NOMO-1 treated with dmso at 0.1 percent for 144 hours (cell line): Measurements from ENCODE around the gene RIMS1.

Source experiments
- DNase-seq: peaks from one replicate; lab custom pipeline; 2025; ENCODE audit not compliant: unreplicated experiment; lab: John Stamatoyannopoulos, UW

The RIMS1 gene

DNA sequence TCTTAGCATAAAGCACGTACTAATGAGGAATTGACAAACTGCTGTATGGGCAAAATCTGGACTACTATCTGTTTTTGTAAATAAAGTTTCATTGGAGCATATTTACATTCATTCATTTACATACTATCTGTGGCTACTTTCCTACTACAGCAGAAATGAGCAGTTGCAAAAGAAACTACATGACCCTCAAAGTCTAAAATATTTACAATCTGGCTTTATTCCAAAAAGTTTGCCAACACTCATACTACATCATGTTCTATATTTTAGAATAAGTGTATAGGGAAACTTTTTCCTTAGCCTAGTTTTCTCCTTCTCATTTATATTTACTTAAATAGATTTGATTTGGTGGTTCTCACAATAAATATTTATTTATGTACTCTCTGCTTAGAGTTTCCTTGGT is 208.2 kb downstream of the RIMS1 start:
- no peak for DNase-seq

DNA sequence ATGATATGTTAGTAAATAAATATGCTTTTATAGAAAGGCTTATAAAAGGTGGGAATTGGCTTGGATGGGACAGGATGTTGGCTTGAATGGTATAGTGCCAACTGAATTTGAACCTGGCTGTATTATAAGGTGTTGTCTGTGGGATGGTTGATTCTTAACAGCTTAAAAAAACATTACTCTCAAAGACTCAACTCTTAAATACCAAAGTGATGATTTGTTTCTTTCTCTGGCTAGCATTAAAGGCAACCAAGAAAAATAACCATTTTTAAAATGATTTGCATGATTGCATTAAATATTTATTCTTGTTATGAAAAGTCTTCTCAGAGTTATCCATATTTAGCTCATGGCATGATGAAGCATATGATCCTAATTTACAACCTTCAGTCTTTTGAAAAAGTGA is 216.2 kb downstream of the RIMS1 start:
- no peak for DNase-seq

- DNase-seq = no peak
Measured at GRCh38 chr6:72111611-72112010, 225.3 kb downstream of the RIMS1 start.

DNA sequence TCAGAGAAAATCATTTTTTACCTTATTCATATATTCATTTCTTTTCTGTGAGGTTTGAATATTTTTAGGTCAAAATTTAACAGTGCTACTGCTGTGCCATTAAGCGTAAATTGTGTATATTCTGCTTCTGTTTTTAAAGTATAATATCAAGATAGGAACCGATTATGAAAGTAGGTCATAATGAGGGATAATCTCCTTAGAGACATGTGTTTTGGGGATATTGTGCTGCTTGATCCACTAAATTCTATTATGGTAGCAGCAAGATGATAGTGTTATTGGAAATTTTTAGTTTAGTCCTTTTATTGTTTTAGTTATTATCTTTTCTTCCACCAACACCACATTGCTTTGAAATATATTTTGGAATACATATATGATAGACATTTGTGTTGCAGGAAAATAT is 244.0 kb downstream of the RIMS1 start:
- DNase-seq = no peak

DNA sequence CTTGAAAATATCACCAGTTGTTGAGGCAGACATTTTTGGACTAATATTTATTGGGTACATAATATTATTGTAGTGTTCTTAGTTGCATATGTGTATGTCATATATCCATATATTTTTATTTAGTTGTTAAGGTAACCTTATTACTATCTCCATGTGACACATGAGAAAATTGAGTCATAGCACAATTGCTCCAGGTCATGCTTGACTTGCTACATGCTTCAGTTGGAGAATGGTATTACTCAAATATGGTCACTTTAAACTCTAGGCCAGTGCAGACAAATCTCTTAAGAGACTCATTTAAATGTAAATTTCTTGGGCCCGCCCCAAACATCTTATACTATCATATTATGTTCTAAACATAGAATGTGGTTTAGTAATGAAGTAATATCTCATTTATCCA is 246.1 kb downstream of the RIMS1 start:
- DNase-seq = no peak

DNA sequence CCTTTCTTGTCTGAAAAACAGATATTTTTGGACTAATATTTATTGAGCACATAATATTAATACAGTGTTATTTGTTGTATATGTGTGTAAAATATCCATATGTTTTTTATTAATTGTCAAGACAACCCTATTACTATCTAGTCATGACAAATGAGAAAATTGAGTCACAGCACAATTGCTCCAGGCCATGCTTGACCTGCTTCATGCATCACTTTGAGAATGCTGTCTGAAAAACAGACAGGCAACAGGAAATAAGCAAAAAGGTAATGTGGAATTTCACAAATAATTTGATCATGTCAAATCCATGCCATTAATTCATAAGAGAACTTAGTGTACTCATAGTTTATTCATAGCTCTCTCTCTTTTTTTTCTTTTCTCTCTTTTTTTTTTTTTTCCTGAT is 246.5 kb downstream of the RIMS1 start:
- DNase-seq = no peak

GRCh38 chr6:72133324-72133723 is 247.0 kb downstream of the RIMS1 start:
- no peak for DNase-seq

DNA sequence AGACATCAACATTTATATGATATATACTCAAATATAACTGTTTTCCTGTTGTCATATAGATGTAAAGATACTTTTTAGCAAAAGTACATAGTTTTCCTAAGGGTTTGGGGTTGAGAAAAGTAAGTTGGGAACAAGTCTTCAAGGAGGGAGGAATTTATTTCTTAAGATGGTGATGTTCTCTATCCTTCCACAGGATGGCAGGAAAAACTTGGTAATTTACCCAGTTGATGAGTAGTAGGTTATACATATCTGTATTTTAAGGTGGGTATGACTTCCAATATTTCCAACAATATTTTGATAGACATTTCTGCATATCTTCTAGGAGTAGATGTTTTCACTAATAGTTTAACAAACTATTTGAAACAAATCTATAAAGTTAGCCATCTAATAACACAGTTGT is 254.4 kb downstream of the RIMS1 start:
- no peak for DNase-seq

GRCh38 chr6:72149715-72150114 is 263.4 kb downstream of the RIMS1 start:
- no peak for DNase-seq

DNA sequence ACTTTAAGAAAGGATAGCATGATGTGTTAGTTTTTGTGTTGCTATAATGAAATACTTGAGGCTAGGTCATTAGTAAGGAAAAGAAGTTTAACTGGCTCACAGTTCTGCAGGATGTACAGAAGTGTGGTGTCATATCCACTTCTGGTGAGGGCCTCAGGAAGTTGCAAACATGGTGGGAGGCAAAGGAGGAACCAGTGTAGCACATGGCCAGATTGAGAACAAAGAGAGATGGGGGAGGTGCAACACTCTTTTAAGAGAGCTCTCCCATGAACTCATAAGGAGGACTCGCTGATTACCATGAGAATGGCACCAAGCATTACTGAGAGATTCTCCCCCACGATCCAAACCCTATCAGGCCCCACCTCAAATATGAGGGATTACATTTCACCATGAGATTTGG is 265.4 kb downstream of the RIMS1 start:
- no peak for DNase-seq

DNA sequence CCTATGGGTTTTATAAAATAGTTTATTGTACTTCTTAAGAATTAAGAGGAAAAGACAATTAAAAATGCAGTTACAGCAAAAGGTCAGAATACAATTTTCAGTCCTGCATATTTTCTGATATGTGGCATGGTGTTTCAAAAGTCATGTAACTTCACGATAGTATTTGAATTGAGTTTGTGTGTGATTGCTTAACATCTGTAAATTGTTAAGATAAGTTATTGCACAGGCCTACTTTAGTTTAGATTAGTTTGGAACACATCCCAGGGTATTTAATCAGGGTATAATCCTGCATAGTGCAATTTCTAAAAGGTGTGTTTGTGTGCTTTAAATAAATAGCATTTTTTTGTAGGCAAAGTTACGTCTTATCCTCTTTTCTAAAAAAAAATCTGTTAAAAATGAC is 289.6 kb downstream of the RIMS1 start:
- no peak for DNase-seq

- no peak for DNase-seq
Measured at GRCh38 chr6:72182337-72183246, 296.2 kb downstream of the RIMS1 start.

DNA sequence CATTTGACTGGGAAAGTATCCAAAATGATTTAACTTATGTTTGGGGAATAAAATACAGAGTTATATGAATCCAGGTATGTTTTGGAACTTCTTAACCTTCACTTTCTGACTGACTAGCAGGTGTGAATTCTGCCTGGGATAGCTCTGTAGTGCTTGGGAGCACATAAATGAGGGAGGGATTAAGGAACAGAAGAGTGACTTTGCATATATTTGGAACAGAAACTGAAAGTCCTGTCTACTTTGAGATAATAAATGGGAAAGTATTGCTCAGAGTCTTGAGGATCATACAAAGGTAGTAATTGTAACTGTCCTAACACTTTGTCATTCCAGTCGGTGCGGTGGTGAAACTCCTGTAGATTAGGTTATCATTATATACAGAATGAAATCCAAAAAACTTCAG is 317.6 kb downstream of the RIMS1 start:
- DNase-seq = no peak

DNA sequence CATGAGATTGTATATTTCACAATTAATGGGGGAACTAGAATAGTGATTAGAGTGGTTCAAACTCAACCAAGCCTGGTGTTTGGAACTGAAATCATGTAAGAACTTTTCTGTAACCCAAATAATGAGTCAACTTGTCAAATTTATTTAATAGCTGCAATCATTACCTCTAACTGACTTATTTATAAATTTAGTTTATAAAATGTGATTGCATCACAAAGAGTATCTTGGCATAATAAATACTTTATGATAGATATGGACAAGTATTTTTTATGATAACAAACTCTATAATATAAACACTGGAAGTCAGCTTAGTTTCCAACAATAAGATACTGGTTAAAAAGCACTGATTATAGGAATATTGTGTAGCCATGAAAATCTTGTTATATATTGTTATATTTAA is 319.1 kb downstream of the RIMS1 start:
- no peak for DNase-seq

GRCh38 chr6:72206606-72207005 is 320.3 kb downstream of the RIMS1 start:
- no peak for DNase-seq

GRCh38 chr6:72212686-72213085 is 326.3 kb downstream of the RIMS1 start:
- no peak for DNase-seq

GRCh38 chr6:72213654-72214053 is 327.3 kb downstream of the RIMS1 start:
- no peak for DNase-seq

DNA sequence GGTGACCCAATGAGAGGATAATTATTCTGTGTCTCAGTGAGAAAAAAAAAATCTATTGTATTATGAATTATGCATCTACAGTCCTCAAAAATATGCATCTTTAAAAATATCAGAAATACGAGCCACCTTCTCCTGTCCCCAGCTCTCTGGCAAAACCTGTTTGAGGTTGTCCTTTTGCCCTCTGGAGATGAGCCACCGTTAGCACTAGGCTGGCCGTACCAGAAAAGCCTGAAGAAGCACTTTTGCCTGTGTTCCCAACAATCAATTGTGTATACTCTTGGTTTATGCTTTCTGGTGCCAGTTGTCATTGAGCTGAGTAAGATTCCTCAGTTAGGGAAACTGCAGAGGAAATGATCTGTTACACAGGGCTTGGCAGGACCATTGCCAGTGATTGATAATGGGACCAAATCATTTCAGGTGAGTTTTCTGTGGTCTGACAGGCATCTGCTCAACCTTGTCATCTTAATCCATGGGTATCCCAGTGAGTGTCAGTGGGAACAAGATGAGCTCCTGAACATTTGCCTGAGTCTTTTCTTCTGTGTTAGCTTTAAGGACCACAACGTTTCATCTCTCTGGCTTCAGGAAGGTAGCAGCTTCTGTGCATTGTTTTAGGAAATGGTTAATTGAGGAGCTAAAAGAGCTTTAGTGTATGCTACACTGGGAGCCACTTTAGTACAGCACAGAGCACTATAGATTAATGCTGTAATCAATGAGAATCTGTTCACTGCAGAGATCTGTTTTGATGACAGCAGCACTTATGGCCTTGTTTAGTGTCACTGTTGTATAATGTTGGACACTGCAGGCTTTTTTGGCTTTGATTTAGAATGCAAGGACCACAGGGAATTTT is 330.1 kb downstream of the RIMS1 start:
- DNase-seq = no peak

DNA sequence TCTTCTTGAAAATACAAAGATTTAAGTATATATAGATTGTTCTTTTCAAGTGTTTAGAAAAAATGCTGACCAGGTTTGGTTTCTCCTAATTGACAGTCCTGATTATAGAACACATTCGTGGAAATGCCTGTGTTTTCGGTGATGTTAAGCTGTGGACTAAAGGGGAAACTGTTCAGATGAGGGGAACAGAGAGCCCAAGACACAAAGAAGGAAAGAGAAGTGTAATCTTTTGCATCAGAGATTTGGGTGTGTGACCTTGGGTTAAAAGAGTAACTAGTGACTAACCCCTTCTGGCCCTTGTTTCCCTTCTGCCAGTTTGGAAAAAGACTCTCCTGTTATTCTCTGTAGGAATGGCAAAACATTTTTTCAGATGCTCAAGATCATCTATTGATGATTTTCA is 331.3 kb downstream of the RIMS1 start:
- DNase-seq = no peak

- DNase-seq = no peak
Measured at GRCh38 chr6:72218125-72218524, 331.8 kb downstream of the RIMS1 start.

- no peak for DNase-seq
Measured at GRCh38 chr6:72219536-72219935, 333.2 kb downstream of the RIMS1 start.

DNA sequence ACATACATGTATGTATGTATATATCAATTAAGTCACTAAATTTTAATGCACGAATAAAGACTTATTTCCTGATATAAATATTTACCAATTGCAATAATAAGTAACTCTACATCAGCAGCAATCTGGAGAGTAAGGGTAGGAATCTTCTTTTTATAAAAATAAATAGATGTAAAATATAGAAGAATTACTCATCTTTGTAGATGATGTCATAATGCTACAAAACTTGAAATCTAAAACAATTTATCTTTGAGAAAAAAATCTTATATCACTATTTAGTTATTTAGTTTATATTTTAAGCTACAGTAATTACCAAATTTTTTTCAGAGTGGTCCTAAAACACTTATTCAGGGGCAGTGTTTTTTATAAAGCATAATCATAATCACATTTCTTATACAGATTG is 351.7 kb downstream of the RIMS1 start:
- DNase-seq = no peak
